GM21737 (cell line): ENCODE data around the gene MAL.
"Not testable (repeated sequence)": the region's sequence is repeated elsewhere in the genome, so short reads cannot be mapped to it uniquely, and the experiment has no call there.

Source experiments
- ATAC-seq: cut with Tn5 transposase; IDR thresholded peaks from one replicate; pipeline ENCODE4 v1.9.1; 2021; ENCODE audit warnings: mild to moderate bottlenecking, moderate library complexity; ENCODE audit not compliant: unreplicated experiment

Gene MAL

DNA sequence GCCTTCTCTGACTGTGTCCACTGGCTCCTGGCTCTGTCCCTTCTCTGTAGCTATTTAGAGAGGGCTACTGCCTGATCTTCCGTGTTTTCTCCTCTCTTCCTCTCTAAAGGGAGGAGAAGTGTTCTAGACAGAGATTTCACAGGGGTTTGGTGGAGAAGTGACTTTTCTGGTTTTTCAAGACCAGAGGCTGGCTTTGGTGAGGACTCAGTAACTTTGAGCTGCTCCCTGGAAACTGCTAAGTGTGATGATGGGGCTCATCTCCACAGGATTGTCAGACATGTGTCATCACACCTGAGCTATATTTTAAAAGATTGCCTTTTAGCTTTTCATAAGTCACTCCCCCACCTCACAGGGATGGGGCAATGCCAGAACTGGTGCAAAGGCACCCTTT lies 6.2 kb downstream of the MAL start:
- no peak for ATAC-seq

- no peak for ATAC-seq
Observed at GRCh38 chr2:95032341-95032740, 6.8 kb downstream of the MAL start.

DNA sequence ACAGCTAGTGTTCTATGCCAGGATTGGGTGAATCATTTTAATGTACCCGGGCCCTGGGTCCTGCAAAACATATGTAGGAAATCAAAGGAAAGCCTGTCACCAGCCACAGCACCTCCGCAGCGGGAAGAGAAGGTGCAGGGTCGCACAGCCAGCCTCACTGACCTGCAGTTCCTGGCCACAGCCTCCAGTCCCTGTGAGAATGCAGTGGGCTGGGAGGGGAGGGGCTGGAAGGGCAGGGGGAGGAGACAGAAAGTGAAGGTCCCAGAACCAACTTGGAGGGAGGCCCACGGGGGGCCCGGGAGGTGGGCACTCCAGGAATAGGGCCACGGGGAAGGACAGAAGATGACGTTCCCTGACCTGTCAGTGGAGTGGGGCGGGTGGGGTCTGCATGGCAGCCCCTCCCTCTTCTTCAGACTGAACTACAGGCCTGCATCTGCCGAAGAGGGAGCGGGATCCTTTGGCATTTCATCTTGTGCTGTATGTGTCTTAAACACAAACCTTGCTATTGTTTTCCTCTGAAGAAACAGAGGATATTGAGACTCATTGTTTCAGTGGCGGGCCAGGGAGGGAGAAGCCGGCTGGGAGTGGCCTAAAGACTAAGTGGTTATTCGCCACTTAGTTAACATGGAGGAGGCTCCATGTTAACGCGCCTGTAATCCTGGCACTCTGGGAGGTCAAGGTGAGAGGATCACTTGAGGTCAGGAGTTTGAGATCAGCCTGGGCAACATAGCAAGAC lies 7.5 kb downstream of the MAL start:
- ATAC-seq = no peak

DNA sequence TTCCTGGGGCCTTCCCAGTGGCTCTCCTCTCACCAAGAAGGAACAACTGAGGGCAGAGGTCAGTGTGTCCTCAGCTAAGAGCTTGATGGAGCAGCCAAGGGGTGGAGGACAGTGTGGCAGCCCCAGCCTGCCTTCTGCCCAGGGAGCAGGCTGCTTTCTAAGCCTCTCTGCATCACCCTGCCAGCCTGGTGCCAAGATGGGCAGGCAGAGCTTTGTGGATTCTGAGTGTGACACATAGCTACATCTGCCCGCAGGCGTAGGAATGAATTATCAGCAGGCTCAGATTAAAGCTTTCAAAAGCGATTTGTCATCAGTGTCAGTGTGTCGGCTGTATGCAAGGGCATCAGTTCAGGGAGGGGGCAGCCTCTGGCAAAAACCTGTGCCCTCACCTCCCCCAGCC lies 8.7 kb downstream of the MAL start:
- ATAC-seq = no peak

DNA sequence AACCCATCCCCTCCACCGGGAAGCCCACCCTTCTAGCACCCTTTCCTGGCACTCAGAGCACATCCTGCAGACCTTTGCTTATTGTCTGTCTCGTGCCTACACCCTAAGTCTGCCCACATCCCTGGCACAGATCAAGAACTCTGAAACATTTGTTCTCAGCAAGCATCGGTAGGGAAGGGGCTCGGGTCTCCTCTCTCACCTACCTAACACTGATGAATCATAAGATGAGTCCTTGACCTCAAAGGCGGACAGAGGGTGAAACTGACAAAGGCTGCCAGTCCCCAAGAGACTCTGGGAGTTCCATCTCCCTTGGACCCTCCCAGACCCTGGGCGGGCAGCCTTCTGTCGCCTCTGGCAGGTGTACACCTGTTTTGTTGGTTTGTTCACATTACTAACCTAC lies 9.3 kb downstream of the MAL start:
- ATAC-seq = no peak

- no peak for ATAC-seq
Observed at GRCh38 chr2:95036596-95037383, 11.3 kb downstream of the MAL start.

GRCh38 chr2:95037384-95037839 lies 11.9 kb downstream of the MAL start:
- ATAC-seq = no peak

DNA sequence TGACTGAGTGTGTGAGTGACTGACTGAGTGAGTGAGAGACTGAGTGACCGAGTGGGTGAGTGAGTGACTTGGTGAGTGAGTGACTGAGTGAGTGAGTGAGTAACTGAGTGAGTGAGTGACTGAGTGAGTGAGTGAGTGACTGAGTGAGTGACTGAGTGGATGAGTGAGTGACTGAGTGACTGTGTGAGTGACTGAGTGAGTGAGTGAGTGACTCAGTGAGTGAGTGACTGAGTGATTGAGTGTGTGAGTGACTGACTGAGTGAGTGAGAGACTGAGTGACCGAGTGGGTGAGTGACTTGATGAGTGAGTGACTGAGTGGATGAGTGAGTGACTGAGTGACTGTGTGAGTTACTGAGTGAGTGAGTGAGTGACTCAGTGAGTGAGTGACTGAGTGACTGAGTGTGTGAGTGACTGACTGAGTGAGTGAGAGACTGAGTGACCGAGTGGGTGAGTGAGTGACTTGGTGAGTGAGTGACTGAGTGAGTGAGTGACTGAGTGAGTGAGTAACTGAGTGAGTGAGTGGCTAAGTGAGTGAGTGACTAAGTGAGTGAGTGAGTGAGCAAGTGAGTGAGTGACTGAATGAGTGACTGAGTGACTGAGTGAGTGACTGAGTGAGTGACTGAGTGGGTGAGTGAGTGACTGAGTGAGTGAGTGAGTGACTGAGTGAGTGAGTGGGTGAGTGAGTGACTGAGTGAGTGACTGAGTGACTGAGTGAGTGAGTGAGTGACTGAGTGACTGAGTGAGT lies 12.5 kb downstream of the MAL start:
- not testable (repeated sequence) for ATAC-seq

DNA sequence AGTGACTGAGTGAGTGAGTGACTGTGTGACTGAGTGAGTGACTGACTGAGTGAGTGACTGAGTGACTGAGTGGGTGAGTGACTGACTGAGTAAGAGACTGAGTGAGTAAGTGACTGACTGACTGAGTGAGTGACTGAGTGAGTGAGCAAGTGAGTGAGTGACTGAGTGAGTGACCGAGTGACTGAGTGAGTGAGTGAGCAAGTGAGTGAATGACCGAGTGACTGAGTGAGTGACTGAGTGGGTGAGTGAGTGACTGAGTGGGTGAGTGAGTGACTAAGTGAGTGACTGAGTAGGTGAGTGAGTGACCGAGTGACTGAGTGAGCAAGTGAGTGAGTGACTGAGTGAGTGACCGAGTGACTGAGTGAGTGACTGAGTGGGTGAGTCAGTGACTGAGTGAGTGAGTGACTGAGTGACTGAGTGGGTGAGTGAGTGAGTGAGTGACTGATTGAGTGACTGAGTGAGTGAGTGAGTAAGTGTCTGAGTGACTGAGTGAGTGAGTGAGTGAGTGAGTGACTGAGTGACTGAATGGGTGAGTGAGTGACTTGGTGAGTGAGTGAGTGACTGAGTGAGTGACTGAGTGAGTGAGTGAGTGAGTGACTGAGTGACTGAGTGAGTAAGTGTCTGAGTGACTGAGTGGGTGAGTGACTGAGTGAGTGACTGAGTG lies 13.3 kb downstream of the MAL start:
- no peak for ATAC-seq

DNA sequence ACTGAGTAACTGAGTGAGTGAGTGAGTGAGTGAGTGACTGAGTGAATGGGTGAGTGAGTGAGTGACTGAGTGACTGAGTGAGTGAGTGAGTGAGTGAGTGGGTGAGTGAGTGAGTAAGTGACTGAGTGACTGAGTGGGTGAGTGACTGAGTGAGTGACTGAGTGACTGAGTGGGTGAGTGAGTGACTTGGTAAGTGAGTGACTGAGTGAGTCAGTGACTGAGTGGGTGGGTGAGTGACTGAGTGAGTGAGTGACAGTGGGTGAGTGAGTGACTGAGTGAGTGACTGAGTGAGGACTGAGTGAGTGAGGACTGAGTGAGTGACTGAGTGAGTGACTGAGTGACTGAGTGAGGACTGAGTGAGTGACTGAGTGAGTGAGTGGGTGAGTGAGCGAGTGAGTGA lies 13.9 kb downstream of the MAL start:
- ATAC-seq = no peak

- ATAC-seq = no peak
Observed at GRCh38 chr2:95039978-95040377, 14.5 kb downstream of the MAL start.

- no peak for ATAC-seq
Observed at GRCh38 chr2:95040426-95040825, 14.9 kb downstream of the MAL start.

- ATAC-seq = no peak
Observed at GRCh38 chr2:95041060-95041823, 15.7 kb downstream of the MAL start.

DNA sequence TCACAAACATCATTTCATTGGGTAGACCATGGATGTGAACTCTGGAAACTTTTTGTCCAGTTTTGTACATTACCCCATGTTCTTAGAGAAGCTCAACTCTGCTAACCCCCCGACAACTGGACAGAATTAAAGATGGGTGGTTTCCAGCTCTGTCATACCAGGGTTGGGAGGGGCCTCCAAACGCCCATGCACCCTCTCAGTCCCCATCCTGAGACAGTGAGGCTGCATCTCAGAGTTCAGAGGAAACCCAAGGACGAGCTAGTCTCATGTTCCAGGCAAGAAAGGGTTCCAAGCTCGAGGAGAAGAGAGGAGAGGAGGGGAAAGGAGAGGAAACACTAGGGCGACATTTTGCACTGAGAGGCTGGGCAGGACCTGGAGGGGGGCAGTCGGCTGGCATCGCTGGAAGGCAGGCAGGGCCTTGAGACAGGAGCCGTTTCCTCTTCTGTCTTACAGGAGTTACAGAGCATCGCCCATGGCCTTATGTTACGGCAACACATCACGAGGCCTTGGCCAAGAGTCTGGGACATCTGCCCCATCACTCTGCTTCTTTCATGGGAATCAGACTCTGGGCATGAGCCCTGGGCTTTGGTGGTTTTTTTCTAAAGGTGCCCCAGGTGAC lies 16.4 kb downstream of the MAL start:
- ATAC-seq = no peak

- ATAC-seq = no peak
Observed at GRCh38 chr2:95042472-95043271, 17.2 kb downstream of the MAL start.

DNA sequence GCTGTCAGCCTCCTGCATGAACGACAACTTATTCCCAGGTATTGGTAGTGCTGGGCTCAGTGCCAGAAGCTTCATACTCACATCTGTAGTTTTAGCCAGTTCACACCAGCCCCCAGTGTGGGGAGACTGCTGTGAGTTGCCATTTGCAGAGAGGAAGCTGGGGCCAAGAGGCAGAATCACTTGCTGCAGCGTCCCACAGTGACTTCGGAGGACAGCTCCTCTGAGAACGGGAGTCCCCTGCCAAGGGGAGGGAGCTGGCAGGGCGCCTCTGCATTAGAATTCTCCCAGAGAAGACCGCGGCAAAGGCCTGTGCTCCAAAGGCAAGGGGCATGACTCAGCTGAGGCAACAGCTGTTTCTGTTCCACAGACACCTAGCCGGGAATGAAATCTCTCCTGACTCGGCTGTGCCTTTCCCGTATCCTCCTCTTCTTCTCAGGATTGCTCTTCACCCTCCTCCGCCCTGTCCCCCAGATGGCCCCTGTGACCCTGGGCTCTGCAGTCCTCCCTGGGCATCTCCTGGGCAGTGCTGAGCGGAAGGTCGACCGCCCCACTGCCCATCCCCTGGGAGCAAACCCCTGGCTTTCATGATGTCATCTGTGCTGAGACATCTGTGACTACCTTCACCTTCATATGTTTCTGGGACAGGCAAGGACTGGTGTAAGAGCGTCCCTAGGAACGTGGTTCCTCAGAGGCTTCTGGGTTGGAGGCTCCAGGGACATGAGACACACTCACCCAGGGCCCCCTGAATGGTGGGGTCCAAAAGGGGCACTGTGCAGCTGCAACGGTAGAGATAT lies 18.0 kb downstream of the MAL start:
- no peak for ATAC-seq

DNA sequence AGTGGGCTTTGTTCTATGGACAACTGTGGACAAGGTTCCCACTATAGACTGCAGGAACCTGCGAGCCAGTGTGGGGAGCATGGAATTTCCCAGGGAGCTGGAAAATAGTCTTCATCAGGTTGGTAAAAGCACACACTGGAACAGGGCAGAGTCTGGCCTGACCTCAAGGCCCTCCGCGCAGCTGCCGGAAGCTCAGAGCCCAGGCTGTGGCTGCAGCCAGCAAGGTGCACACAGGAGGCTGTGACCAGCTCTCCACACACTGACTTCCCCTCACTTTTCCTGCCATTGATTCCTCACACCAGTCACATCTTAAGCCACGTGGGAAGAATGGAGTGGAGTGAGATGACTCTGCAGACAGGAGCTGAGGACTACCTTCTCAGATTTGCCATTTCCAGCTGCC lies 19.1 kb downstream of the MAL start:
- no peak for ATAC-seq

GRCh38 chr2:95046371-95047112 lies 21.0 kb downstream of the MAL start:
- ATAC-seq = no peak
